SK-N-SH (cell line): ENCODE measurements around the gene TSSK2. TPM values are rescaled to one million over a fixed set of nuclear protein-coding genes. Genes with fewer than 3 reads are reported as not detected.

Experiments
- CTCF ChIA-PET: fragments of 300-600, 350-600 bp; formaldehyde crosslinking; extraction: SDS; loops from one replicate; lab custom pipeline; 2021; lab: Yijun Ruan, JAX
- POLR2A ChIA-PET: fragments of 350-600 bp; sonication (Branson Sonifier 250); formaldehyde crosslinking; extraction: SDS; loops from one replicate; lab custom pipeline; 2020; ENCODE audit warnings: antibody characterized with exemption, inconsistent platforms; lab: Yijun Ruan, JAX
- DNase-seq: peaks from one replicate; pipeline ENCODE4 v3.0.0; 2012
- H2AFZ ChIP-seq: fragments of 200-600 bp; sonication (generic); 2 replicates; pipeline ENCODE4 v1.8.1; 2016; ENCODE audit warnings: antibody characterized with exemption, mild to moderate bottlenecking, low read depth
- H3F3A ChIP-seq: fragments of 200-600 bp; sonication (generic); replicated peaks from 2 replicates; pipeline ENCODE3; 2016; ENCODE audit warnings: antibody characterized with exemption, mild to moderate bottlenecking; ENCODE audit not compliant: insufficient read depth
- H3K27ac ChIP-seq, 2 experiments: fragments of 200-500 bp in 1 of 2; fragments of 200-600 bp in 1 of 2; sonication (Bioruptor generic) in 1 of 2; sonication (generic), shearing (Covaris generic) in 1 of 2; 2 replicates each; pipeline versions ENCODE4 v1.5.1 to v1.6.1; 2014 to 2016; ENCODE audit warnings: low read depth in 2 of 2, inconsistent platforms in 1 of 2, low read length in 1 of 2, mild to moderate bottlenecking in 1 of 2, mixed read lengths in 1 of 2
- H3K27me3 ChIP-seq: fragments of 200-600 bp; sonication (generic), shearing (Covaris generic); 2 replicates; pipeline ENCODE4 v1.6.1; 2016; ENCODE audit warnings: mixed run types; ENCODE audit not compliant: insufficient read depth
- H3K36me3 ChIP-seq, 2 experiments: fragments of 200-500 bp in 1 of 2; fragments of 200-600 bp in 1 of 2; sonication (Bioruptor generic) in 1 of 2; sonication (generic) in 1 of 2; replicated peaks in 1 of 2; 2 replicates each; pipeline versions ENCODE3 to v1.5.1; 2014 to 2016; ENCODE audit warnings: low read length in 1 of 2, mild to moderate bottlenecking in 1 of 2; ENCODE audit not compliant: insufficient read depth in 2 of 2, control insufficient read depth in 1 of 2
- H3K4me1 ChIP-seq, 2 experiments: fragments of 200-500 bp in 1 of 2; fragments of 200-600 bp in 1 of 2; sonication (Bioruptor generic) in 1 of 2; sonication (generic), shearing (Covaris generic) in 1 of 2; 2 replicates each; pipeline versions ENCODE4 v1.5.1 to v1.6.1; 2014 to 2016; ENCODE audit warnings: low read depth in 1 of 2, low read length in 1 of 2, mixed run types in 1 of 2; ENCODE audit not compliant: insufficient read depth in 2 of 2, control insufficient read depth in 1 of 2
- H3K4me2 ChIP-seq: fragments of 200-600 bp; sonication (generic), shearing (Covaris generic); 2 replicates; pipeline ENCODE4 v1.6.1; 2017; ENCODE audit warnings: mixed run types
- H3K4me3 ChIP-seq, 2 experiments: fragments of 200-500 bp in 1 of 2; fragments of 200-600 bp in 1 of 2; sonication (Bioruptor generic) in 1 of 2; sonication (generic), shearing (Covaris generic) in 1 of 2; 2 replicates each; pipeline versions ENCODE4 v1.5.1 to v1.8.1; 2014 to 2016; ENCODE audit warnings: low read depth in 2 of 2, inconsistent platforms in 1 of 2, low read length in 1 of 2, mild to moderate bottlenecking in 1 of 2, mixed read lengths in 1 of 2, moderate library complexity in 1 of 2
- H3K79me2 ChIP-seq: fragments of 200-600 bp; sonication (generic); 2 replicates; pipeline ENCODE4 v1.8.1; 2017; ENCODE audit warnings: mild to moderate bottlenecking; ENCODE audit not compliant: insufficient read depth
- H3K9ac ChIP-seq: fragments of 200-600 bp; sonication (generic); 2 replicates; pipeline ENCODE4 v1.6.1; 2017; ENCODE audit warnings: mixed run types
- H3K9me2 ChIP-seq: fragments of 200-600 bp; sonication (generic); 2 replicates; pipeline ENCODE4 v1.6.1; 2017; ENCODE audit warnings: mixed run types
- H3K9me3 ChIP-seq: fragments of 200-600 bp; sonication (generic); 2 replicates; pipeline ENCODE4 v1.6.1; 2017; ENCODE audit warnings: mixed run types, mild to moderate bottlenecking, moderate library complexity
- H4K20me1 ChIP-seq: fragments of 200-600 bp; sonication (generic); 2 replicates; pipeline ENCODE4 v1.6.1; 2017; ENCODE audit warnings: mild to moderate bottlenecking, mixed run types; ENCODE audit not compliant: insufficient read depth
- FOSL2 ChIP-seq: IDR thresholded peaks from 2 replicates; pipeline ENCODE4 v1.4.0; 2012; ENCODE audit warnings: low read depth, mild to moderate bottlenecking, moderate library complexity, borderline replicate concordance
- FOXJ3 ChIP-seq: sonication (generic); formaldehyde crosslinking; IDR thresholded peaks from 2 replicates; pipeline ENCODE4 v1.5.1; 2020; ENCODE audit warnings: mild to moderate bottlenecking, missing genetic modification reagents
- GABPA ChIP-seq: IDR thresholded peaks from 2 replicates; pipeline ENCODE4 v1.4.0; 2012; ENCODE audit warnings: low read depth, mild to moderate bottlenecking
- JUND ChIP-seq: IDR thresholded peaks from 2 replicates; pipeline ENCODE4 v1.4.0; 2012
- MEF2A ChIP-seq: IDR thresholded peaks from 2 replicates; pipeline ENCODE4 v1.4.0; 2012; ENCODE audit warnings: low read depth, borderline replicate concordance
- MXI1 ChIP-seq: IDR thresholded peaks from 2 replicates; pipeline ENCODE4 v1.6.1; 2012; ENCODE audit warnings: mild to moderate bottlenecking, low read depth, low read length, improper control_type of control experiment
- NFIC ChIP-seq: IDR thresholded peaks from 2 replicates; pipeline ENCODE4 v1.4.0; 2012; ENCODE audit warnings: borderline replicate concordance
- NRF1 ChIP-seq: IDR thresholded peaks from 2 replicates; pipeline ENCODE4 v1.6.1; 2012; ENCODE audit warnings: low read depth, mild to moderate bottlenecking, low read length
- RAD21 ChIP-seq: IDR thresholded peaks from 2 replicates; pipeline ENCODE4 v1.6.1; 2012; ENCODE audit warnings: mild to moderate bottlenecking, low read length
- RFX5 ChIP-seq: IDR thresholded peaks from 2 replicates; pipeline ENCODE4 v1.6.1; 2012; ENCODE audit warnings: mild to moderate bottlenecking, improper control_type of control experiment, low read length
- RXRA ChIP-seq: IDR thresholded peaks from 2 replicates; pipeline ENCODE4 v1.4.0; 2012; ENCODE audit warnings: low read depth, mild to moderate bottlenecking, borderline replicate concordance
- SIN3A ChIP-seq: IDR thresholded peaks from 2 replicates; pipeline ENCODE4 v1.6.1; 2012; ENCODE audit warnings: low read depth, mild to moderate bottlenecking, low read length, moderate library complexity, borderline replicate concordance
- SMC3 ChIP-seq: IDR thresholded peaks from 2 replicates; pipeline ENCODE4 v1.6.1; 2012; ENCODE audit warnings: low read depth, low read length, improper control_type of control experiment
- TAF1 ChIP-seq: IDR thresholded peaks from 2 replicates; pipeline ENCODE4 v1.6.1; 2012; ENCODE audit warnings: low read depth, mild to moderate bottlenecking, low read length, moderate library complexity, borderline replicate concordance
- YY1 ChIP-seq: IDR thresholded peaks from 2 replicates; pipeline ENCODE4 v1.4.0; 2012; ENCODE audit warnings: low read depth, mild to moderate bottlenecking
- whole genome bisulfite sequencing: methylation state at CpG from one replicate; pipeline ENCODE4 v1.1.6; 2017; ENCODE audit warnings: low lambda C conversion rate; 5-methylcytosine and 5-hydroxymethylcytosine counted together
- polyA plus RNA-seq, 3 experiments: library from polyadenylated mRNA; depleted of rRNA; stranded (reverse); fragments of >200 nt; gene quantifications; 2 replicates each; pipeline ENCODE4 v1.2.3, GENCODE V29; 2012
- TF ChIP-seq, protein P1 (sequence below): IDR thresholded peaks from 2 replicates; pipeline ENCODE4 v1.4.0; 2012; ENCODE audit warnings: low read depth
- TF ChIP-seq, protein P2 (sequence below): IDR thresholded peaks from 2 replicates; pipeline ENCODE4 v1.4.0; 2012; ENCODE audit warnings: low read depth, borderline replicate concordance
- TF ChIP-seq, protein P3 (sequence below): fragments of 150-350 bp; IDR thresholded peaks from 2 replicates; pipeline ENCODE4 v1.6.1; 2017; ENCODE audit warnings: antibody characterized with exemption, low read length, low read depth, borderline replicate concordance
- TF ChIP-seq, protein P4 (sequence below): fragments of 200-600 bp; sonication (generic); IDR thresholded peaks from 2 replicates; pipeline ENCODE4 v1.6.1; 2017; ENCODE audit warnings: antibody characterized with exemption, mild to moderate bottlenecking, moderate library complexity
- TF ChIP-seq, protein P5 (sequence below): fragments of 150-350 bp; IDR thresholded peaks from 2 replicates; pipeline ENCODE4 v1.6.1; 2016; ENCODE audit warnings: mild to moderate bottlenecking, low read depth, low read length
- TF ChIP-seq, protein P6 (sequence below): IDR thresholded peaks from 2 replicates; pipeline ENCODE4; 2012

Gene TSSK2
- polyA plus RNA-seq, 1 of the 3 experiments (the other 2 are of a cell fraction), result not detected

DNA sequence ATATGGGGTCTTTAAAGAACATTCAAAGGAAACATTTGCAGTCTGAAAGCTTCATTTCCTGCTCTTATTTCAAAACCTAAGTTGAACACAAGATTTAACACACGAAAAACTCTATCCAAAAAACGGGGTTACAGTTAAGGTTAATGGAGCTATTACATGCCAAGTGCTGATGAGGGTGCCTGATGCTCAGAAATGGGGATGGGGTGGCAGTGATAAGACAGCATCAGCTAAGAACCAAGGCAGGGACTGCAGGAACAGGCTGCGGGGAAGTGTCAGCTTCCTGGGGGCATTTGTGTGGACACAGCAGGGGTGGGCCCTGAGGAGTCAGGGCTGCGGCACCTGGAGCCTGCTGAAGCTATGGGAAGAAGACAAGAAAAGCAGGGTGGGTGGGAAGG, 21.0 kb upstream of the TSSK2 start:
- no peak overlapping the region for H3K4me2 ChIP-seq
- no peak overlapping the region for H2AFZ ChIP-seq
- H3K4me3 ChIP-seq, result no peak overlapping the region
- CTCF ChIA-PET, result interaction anchor here (0.7 to 2.1 kb wide), 4 partner anchors 10 to 55 kb away, joined by 3 to 13 read pairs (median 3); partner anchors contain the start of gene ESS2
- peaks cover 10 to 11% of the 10 kb centered on the region in 2 experiments; a peak in 2 of 4 replicates for H3K4me1 ChIP-seq
- POLR2A ChIA-PET, result interaction anchor here (0.7 kb wide), 1 partner anchor 12 kb away, joined by 3 read pairs; the partner anchor contains the start of gene DGCR2
- no peaks in the 10 kb centered on the region for H3K27me3 ChIP-seq
- no peak for TF ChIP-seq YY1
- TF ChIP-seq TAF1, result no peak
- no peak for TF ChIP-seq NRF1
- no peak for TF ChIP-seq FOXJ3
- TF ChIP-seq, protein P1, sequence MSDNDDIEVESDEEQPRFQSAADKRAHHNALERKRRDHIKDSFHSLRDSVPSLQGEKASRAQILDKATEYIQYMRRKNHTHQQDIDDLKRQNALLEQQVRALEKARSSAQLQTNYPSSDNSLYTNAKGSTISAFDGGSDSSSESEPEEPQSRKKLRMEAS, result no peak
- no peak for TF ChIP-seq MXI1
- TF ChIP-seq, protein P2, sequence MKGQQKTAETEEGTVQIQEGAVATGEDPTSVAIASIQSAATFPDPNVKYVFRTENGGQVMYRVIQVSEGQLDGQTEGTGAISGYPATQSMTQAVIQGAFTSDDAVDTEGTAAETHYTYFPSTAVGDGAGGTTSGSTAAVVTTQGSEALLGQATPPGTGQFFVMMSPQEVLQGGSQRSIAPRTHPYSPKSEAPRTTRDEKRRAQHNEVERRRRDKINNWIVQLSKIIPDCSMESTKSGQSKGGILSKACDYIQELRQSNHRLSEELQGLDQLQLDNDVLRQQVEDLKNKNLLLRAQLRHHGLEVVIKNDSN, result no peak
- no peak for TF ChIP-seq RXRA
- peaks cover 93% of the 10 kb centered on the region for H4K20me1 ChIP-seq
- H3K79me2 ChIP-seq, result peaks cover 97% of the 10 kb centered on the region
- DNase-seq, result no peak
- WGBS, result 93% methylated on average over 4 of the region's 4 CpGs
- H3K27ac ChIP-seq, result no peak overlapping the region
- no peaks in the 10 kb centered on the region for H3K9me2 ChIP-seq
- no peaks in the 10 kb centered on the region for H3F3A ChIP-seq
- H3K9ac ChIP-seq, result no peak overlapping the region
- no peaks in the 10 kb centered on the region for H3K9me3 ChIP-seq
- H3K36me3 ChIP-seq, result no peaks in the 10 kb centered on the region

DNA sequence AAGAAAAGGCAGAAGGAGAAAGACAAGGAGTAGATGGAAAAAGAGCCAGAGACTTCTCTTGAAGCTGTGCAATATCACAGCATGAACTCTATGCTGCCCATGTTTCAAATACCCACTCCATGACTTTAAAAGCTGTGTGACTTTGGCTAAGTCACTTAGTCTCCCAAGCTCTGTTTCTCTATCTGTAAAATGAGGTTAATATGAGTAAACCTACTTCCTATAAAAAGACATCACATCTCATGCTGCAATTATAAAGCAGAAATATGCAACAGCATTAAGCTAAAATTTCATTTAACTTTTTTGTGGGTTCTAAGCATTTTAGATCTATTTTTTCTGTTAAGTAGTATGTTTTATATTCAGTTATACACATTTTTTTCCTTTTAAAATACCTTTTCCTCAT, 20.5 kb upstream of the TSSK2 start:
- CTCF ChIA-PET, result interaction anchor here (0.6 to 2.1 kb wide), 5 partner anchors 9 to 90 kb away, joined by 3 to 13 read pairs (median 3); partner anchors contain the start of gene ESS2
- H3K4me2 ChIP-seq, result no peak overlapping the region
- H2AFZ ChIP-seq, result no peak overlapping the region
- no peaks in the 10 kb centered on the region for H3K27me3 ChIP-seq
- H3K4me3 ChIP-seq, result no peak overlapping the region
- H3K79me2 ChIP-seq, result peaks cover 97% of the 10 kb centered on the region
- H3K9ac ChIP-seq, result no peak overlapping the region
- peaks cover 93% of the 10 kb centered on the region for H4K20me1 ChIP-seq
- no peak for DNase-seq
- H3K36me3 ChIP-seq, result no peaks in the 10 kb centered on the region
- no peak for TF ChIP-seq NRF1
- no peak for TF ChIP-seq SIN3A
- no peak for TF ChIP-seq NFIC
- TF ChIP-seq FOSL2, result no peak
- TF ChIP-seq SMC3, result no peak
- TF ChIP-seq TAF1, result no peak
- TF ChIP-seq, protein P3, sequence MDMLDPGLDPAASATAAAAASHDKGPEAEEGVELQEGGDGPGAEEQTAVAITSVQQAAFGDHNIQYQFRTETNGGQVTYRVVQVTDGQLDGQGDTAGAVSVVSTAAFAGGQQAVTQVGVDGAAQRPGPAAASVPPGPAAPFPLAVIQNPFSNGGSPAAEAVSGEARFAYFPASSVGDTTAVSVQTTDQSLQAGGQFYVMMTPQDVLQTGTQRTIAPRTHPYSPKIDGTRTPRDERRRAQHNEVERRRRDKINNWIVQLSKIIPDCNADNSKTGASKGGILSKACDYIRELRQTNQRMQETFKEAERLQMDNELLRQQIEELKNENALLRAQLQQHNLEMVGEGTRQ, result no peak
- no peak for TF ChIP-seq RFX5
- TF ChIP-seq MXI1, result no peak
- no peak for TF ChIP-seq RAD21
- TF ChIP-seq, protein P4, sequence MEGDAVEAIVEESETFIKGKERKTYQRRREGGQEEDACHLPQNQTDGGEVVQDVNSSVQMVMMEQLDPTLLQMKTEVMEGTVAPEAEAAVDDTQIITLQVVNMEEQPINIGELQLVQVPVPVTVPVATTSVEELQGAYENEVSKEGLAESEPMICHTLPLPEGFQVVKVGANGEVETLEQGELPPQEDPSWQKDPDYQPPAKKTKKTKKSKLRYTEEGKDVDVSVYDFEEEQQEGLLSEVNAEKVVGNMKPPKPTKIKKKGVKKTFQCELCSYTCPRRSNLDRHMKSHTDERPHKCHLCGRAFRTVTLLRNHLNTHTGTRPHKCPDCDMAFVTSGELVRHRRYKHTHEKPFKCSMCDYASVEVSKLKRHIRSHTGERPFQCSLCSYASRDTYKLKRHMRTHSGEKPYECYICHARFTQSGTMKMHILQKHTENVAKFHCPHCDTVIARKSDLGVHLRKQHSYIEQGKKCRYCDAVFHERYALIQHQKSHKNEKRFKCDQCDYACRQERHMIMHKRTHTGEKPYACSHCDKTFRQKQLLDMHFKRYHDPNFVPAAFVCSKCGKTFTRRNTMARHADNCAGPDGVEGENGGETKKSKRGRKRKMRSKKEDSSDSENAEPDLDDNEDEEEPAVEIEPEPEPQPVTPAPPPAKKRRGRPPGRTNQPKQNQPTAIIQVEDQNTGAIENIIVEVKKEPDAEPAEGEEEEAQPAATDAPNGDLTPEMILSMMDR, result no peak
- TF ChIP-seq GABPA, result no peak
- TF ChIP-seq, protein P1, result no peak
- TF ChIP-seq, protein P5, sequence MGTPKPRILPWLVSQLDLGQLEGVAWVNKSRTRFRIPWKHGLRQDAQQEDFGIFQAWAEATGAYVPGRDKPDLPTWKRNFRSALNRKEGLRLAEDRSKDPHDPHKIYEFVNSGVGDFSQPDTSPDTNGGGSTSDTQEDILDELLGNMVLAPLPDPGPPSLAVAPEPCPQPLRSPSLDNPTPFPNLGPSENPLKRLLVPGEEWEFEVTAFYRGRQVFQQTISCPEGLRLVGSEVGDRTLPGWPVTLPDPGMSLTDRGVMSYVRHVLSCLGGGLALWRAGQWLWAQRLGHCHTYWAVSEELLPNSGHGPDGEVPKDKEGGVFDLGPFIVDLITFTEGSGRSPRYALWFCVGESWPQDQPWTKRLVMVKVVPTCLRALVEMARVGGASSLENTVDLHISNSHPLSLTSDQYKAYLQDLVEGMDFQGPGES, result no peak
- no peak for TF ChIP-seq JUND
- TF ChIP-seq, protein P6, sequence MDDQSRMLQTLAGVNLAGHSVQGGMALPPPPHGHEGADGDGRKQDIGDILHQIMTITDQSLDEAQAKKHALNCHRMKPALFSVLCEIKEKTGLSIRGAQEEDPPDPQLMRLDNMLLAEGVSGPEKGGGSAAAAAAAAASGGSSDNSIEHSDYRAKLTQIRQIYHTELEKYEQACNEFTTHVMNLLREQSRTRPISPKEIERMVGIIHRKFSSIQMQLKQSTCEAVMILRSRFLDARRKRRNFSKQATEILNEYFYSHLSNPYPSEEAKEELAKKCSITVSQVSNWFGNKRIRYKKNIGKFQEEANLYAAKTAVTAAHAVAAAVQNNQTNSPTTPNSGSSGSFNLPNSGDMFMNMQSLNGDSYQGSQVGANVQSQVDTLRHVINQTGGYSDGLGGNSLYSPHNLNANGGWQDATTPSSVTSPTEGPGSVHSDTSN, result no peak
- no peak for TF ChIP-seq YY1
- no peak for TF ChIP-seq MEF2A
- no peaks in the 10 kb centered on the region for H3K9me3 ChIP-seq
- no peaks in the 10 kb centered on the region for H3K9me2 ChIP-seq
- H3K4me1 ChIP-seq, result peaks cover 10 to 12% of the 10 kb centered on the region in 2 experiments; a peak in 2 of 4 replicates
- POLR2A ChIA-PET, result no interaction called here
- H3K27ac ChIP-seq, result no peak overlapping the region
- H3F3A ChIP-seq, result no peaks in the 10 kb centered on the region
